Stimulated activated naive B cell treated with anti-CD40 and anti-IgM and Interleukin-4, amounts not matched to agents 10 μg/mL and 1 μg/mL and 100 μg/mL, for 72 hours (primary cell): ENCODE data around the gene SLC49A3.

Source experiments
- ATAC-seq, 2 donors: fragments of 150-1000 bp; cut with Tn5 transposase; replicated peaks; 2 replicates each; pipeline ENCODE4 v1.10.0; 2021; ENCODE audit warnings: moderate library complexity in 1 of 2
- DNase-seq: peaks from one replicate; pipeline ENCODE4 v3.0.0; 2021
- H3K27ac Mint-ChIP-seq: one replicate; pipeline ENCODE4 v1.8.0; 2022; ENCODE audit warnings: mild to moderate bottlenecking, mixed read lengths
- H3K27me3 Mint-ChIP-seq, 2 donors: one replicate each; pipeline ENCODE4 v1.8.0; 2022; ENCODE audit warnings: mixed read lengths in 2 of 2
- H3K36me3 Mint-ChIP-seq, 2 donors: one replicate each; pipeline ENCODE4 v1.8.0; 2022; ENCODE audit warnings: mixed read lengths in 2 of 2, mild to moderate bottlenecking in 1 of 2
- H3K4me1 Mint-ChIP-seq, 2 donors: one replicate each; pipeline ENCODE4 v1.8.0; 2022; ENCODE audit warnings: mixed read lengths in 2 of 2, mild to moderate bottlenecking in 1 of 2
- H3K4me3 Mint-ChIP-seq, 2 donors: one replicate each; pipeline ENCODE4 v1.8.0; 2022; ENCODE audit warnings: mild to moderate bottlenecking in 2 of 2, mixed read lengths in 2 of 2, moderate library complexity in 1 of 2
- H3K9me3 Mint-ChIP-seq, 2 donors: one replicate each; pipeline ENCODE4 v1.8.0; 2022; ENCODE audit warnings: mixed read lengths in 2 of 2, mild to moderate bottlenecking in 1 of 2

Gene SLC49A3

DNA sequence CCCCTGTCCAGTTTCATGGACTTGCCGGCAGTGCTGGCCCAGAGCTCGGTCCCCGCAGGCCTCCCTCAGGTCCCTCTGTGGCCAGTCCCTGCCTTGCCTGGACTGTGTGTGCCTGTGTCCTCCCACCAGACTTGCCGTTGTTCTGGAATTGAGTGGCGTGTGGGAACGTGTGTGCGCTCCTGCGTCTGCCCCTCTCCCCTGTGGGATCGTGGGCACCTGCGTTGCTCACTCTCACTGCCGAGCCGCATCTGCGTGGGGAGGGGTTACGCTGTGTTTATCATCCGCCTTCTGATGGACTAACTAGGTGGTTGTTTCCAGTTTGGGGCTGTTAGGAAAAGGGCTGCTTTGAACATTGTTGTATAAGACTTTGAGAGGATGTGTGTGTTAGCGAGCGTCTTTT lies 37.9 kb upstream of the SLC49A3 start:
- H3K9me3 Mint-ChIP-seq, result peaks cover 0 to 2% of the 10 kb centered on the region in 2 donors
- peaks cover 19 to 29% of the 10 kb centered on the region in 2 donors for H3K4me1 Mint-ChIP-seq
- ATAC-seq (no peak), DNase-seq (no peak)
- H3K36me3 Mint-ChIP-seq, result peaks cover 26 to 33% of the 10 kb centered on the region in 2 donors
- no peak overlapping the region for H3K4me3 Mint-ChIP-seq
- H3K27ac Mint-ChIP-seq, result peak overlapping the region; percentile 70
- H3K27me3 Mint-ChIP-seq, result no peaks in the 10 kb centered on the region

GRCh38 chr4:726235-726787 lies 37.4 kb upstream of the SLC49A3 start:
- Mint-ChIP-seq H3K36me3 (peaks cover 29 to 38% of the 10 kb centered on the region in 2 donors), H3K27ac (no peak overlapping the region)

DNA sequence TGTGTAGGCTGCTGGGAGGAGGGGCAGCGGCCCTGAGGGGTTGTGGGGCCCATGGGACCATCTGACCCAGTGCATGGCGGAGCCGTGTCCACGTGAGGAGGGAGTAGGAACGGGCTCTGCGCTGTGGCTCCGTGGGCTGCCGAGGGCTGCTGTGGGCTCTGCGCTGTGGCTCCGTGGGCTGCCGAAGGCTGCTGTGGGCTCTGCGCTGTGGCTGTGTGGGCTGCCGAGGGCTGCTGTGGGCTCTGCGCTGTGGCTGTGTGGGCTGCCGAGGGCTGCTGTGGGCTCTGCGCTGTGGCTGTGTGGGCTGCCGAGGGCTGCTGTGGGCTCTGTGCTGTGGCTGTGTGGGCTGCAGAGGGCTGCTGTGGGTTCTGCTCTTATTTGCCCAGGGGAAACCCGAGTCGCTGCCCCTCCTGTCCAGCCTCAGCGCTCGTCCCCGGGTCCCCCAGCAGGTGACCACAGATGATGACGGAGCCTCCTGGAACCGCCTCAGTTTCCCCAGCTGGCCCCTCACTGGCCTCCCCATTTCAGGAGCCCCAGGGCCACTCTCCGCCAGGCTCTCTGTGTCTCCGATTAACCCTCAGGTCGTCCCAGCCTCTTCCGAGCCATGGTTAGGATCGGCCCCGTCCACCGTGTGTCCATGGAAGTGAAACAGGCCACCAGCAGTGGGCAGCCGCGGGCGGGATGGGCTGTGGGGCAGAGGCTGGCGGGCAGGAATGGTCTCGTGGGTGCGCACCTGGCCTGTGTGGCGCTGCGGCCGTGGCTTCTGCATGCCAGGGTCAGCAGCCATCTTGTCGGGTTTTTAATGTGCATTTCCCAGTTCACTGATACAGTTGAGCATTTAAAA lies 36.7 kb upstream of the SLC49A3 start:
- Mint-ChIP-seq H3K27ac (no peak overlapping the region), H3K4me1 (peaks cover 26 to 40% of the 10 kb centered on the region in 2 donors), H3K9me3 (no peaks in the 10 kb centered on the region), H3K36me3 (peaks cover 26 to 38% of the 10 kb centered on the region in 2 donors), H3K4me3 (no peak overlapping the region), H3K27me3 (no peaks in the 10 kb centered on the region)
- ATAC-seq (no peak), DNase-seq (no peak)

More at GRCh38 chr4:726235-726787, 37.4 kb upstream of the SLC49A3 start:
- peaks cover 25 to 34% of the 10 kb centered on the region in 2 donors for H3K4me1 Mint-ChIP-seq
- ATAC-seq (no peak), DNase-seq (no peak)
- peak overlapping the region in 1 of 2 donors; percentile 14 for H3K4me3 Mint-ChIP-seq
- no peaks in the 10 kb centered on the region for H3K27me3 Mint-ChIP-seq
- peaks cover 0 to 2% of the 10 kb centered on the region in 2 donors for H3K9me3 Mint-ChIP-seq

GRCh38 chr4:723751-724530 lies 35.0 kb upstream of the SLC49A3 start:
- H3K27ac Mint-ChIP-seq, result peak overlapping the region; percentile 82
- peaks cover 30 to 46% of the 10 kb centered on the region in 2 donors for H3K36me3 Mint-ChIP-seq
- H3K9me3 Mint-ChIP-seq, result no peaks in the 10 kb centered on the region
- H3K27me3 Mint-ChIP-seq, result no peaks in the 10 kb centered on the region
- H3K4me3 Mint-ChIP-seq, result peak overlapping the region in 1 of 2 donors; percentile 5
- peaks cover 36 to 56% of the 10 kb centered on the region in 2 donors for H3K4me1 Mint-ChIP-seq
- DNase-seq, result no peak
- no peak for ATAC-seq

GRCh38 chr4:722851-723360 lies 34.0 kb upstream of the SLC49A3 start:
- H3K4me3 Mint-ChIP-seq, result no peak overlapping the region
- H3K9me3 Mint-ChIP-seq, result no peaks in the 10 kb centered on the region
- peaks cover 37 to 57% of the 10 kb centered on the region in 2 donors for H3K4me1 Mint-ChIP-seq
- H3K36me3 Mint-ChIP-seq, result peaks cover 30 to 46% of the 10 kb centered on the region in 2 donors
- no peak overlapping the region for H3K27ac Mint-ChIP-seq
- ATAC-seq (no peak), DNase-seq (no peak)
- H3K27me3 Mint-ChIP-seq, result no peaks in the 10 kb centered on the region

- H3K4me3 Mint-ChIP-seq, result no peak overlapping the region
- H3K36me3 Mint-ChIP-seq, result peaks cover 33 to 51% of the 10 kb centered on the region in 2 donors
- DNase-seq, result no peak
- peaks cover 38 to 63% of the 10 kb centered on the region in 2 donors for H3K4me1 Mint-ChIP-seq
- no peak overlapping the region for H3K27ac Mint-ChIP-seq
- no peak for ATAC-seq
- no peaks in the 10 kb centered on the region for H3K27me3 Mint-ChIP-seq
- no peaks in the 10 kb centered on the region for H3K9me3 Mint-ChIP-seq
These were observed 33.3 kb upstream of the SLC49A3 start for GRCh38 chr4:722169-722725.

- H3K27ac Mint-ChIP-seq, result peak overlapping the region; percentile 91
- H3K36me3 Mint-ChIP-seq, result peaks cover 33 to 51% of the 10 kb centered on the region in 2 donors
- H3K4me3 Mint-ChIP-seq, result no peak overlapping the region
These were observed 32.6 kb upstream of the SLC49A3 start for GRCh38 chr4:721261-722168.

DNA sequence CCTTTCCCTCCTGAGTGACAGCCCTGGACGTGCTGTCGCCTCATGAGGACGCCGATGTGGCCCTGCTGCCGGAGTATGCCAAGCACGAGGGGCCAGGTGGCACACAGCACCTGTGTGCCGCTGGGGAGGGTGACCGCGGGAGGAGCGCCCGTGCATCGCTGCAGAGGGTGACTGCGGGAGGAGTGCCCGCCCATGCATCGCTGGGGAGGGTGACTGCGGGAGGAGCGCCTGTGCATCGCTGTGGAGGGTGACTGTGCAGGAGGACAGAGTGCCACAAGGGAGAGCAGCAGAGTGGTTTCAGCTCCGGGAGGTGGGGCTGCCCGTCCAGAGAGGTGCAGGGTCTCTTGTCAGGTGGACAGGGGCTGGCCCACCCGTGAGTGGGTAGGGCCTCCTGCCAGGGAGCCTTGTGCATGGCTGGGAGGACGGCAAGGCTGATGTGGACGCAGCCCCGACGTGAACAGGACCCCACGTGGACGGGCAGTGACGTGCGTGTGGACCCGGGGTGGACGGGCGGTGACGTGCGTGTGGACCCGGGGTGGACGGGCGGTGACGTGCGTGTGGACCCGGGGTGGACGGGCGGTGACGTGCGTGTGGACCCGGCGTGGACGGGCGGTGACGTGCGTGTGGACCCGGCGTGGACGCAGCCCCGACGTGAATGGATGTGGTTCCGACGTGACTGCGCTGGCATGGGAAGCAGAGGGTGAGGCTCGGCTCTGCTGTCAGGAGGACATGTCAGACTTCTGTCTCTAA lies 31.3 kb upstream of the SLC49A3 start:
- H3K36me3 Mint-ChIP-seq, result peaks cover 32 to 51% of the 10 kb centered on the region in 2 donors
- H3K9me3 Mint-ChIP-seq, result no peaks in the 10 kb centered on the region
- peaks cover 36 to 47% of the 10 kb centered on the region in 2 donors for H3K4me1 Mint-ChIP-seq
- peak overlapping the region in 1 of 2 donors; percentile 14 for H3K4me3 Mint-ChIP-seq
- no peak for ATAC-seq
- no peaks in the 10 kb centered on the region for H3K27me3 Mint-ChIP-seq
- no peak for DNase-seq
- peak overlapping the region; percentile 20 for H3K27ac Mint-ChIP-seq

More at GRCh38 chr4:721261-722168, 32.6 kb upstream of the SLC49A3 start:
- Mint-ChIP-seq H3K27me3 (no peaks in the 10 kb centered on the region), H3K4me1 (peaks cover 39 to 57% of the 10 kb centered on the region in 2 donors), H3K9me3 (no peaks in the 10 kb centered on the region)
- DNase-seq (no peak), ATAC-seq (peak in 1 of 2 donors; percentile 7)

GRCh38 chr4:718460-718859 lies 29.5 kb upstream of the SLC49A3 start:
- ATAC-seq (no peak), DNase-seq (no peak)
- no peak overlapping the region for H3K4me3 Mint-ChIP-seq
- peaks cover 35 to 50% of the 10 kb centered on the region in 2 donors for H3K4me1 Mint-ChIP-seq
- no peaks in the 10 kb centered on the region for H3K9me3 Mint-ChIP-seq
- H3K27ac Mint-ChIP-seq, result no peak overlapping the region
- no peaks in the 10 kb centered on the region for H3K27me3 Mint-ChIP-seq
- H3K36me3 Mint-ChIP-seq, result peaks cover 31 to 51% of the 10 kb centered on the region in 2 donors

DNA sequence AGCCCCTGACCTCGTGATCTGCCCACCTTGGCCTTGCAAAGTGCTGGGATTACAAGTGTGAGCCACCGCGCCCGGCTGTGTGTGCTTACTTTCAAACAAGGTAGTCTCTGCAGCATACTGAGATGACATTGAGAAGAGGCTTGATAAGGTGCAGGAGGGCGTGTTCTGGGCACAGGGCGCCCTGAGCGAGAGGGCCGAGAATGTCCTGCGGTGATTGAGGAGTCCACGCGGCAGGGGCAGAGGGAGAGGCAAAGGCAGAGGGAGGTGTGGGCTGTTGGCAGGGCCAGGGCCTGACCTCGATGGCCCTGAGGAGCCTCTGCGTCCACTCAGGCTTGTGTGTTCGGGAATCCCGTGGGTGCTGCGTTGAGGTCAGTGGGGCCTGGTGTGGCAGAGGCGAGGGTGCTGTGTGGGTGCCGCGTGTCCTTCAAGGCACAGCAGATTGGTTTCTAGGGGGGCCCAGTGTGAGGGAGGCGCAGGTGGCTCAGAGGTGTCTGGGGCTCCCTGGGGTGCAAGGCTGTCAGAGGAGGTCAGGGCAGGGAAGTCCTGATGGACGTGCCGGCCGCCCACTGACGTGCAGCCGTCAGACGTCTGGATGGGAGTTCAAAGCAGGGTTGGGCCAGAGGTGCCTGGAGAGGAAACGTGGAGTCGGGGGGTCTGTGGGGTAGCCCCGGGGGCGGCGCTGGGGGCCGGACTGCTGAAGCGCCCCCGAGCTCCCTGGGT lies 28.8 kb upstream of the SLC49A3 start:
- Mint-ChIP-seq H3K27me3 (no peaks in the 10 kb centered on the region), H3K27ac (peak overlapping the region; percentile 74), H3K9me3 (no peaks in the 10 kb centered on the region), H3K4me3 (no peak overlapping the region), H3K4me1 (peaks cover 37 to 57% of the 10 kb centered on the region in 2 donors), H3K36me3 (peaks cover 24 to 44% of the 10 kb centered on the region in 2 donors)
- no peak for DNase-seq
- ATAC-seq, result no peak

GRCh38 chr4:714087-714486 lies 25.1 kb upstream of the SLC49A3 start:
- no peaks in the 10 kb centered on the region for H3K27me3 Mint-ChIP-seq
- no peak for DNase-seq
- H3K27ac Mint-ChIP-seq, result no peak overlapping the region
- no peak overlapping the region for H3K4me3 Mint-ChIP-seq
- no peak for ATAC-seq
- peaks cover 18 to 27% of the 10 kb centered on the region in 2 donors for H3K36me3 Mint-ChIP-seq
- no peaks in the 10 kb centered on the region for H3K9me3 Mint-ChIP-seq
- H3K4me1 Mint-ChIP-seq, result peaks cover 30 to 51% of the 10 kb centered on the region in 2 donors
